Liver (tissue), 3 donors: ENCODE measurements around the gene YAF2.
"Not testable (repeated sequence)": the region's sequence is repeated elsewhere in the genome, so short reads cannot be mapped to it uniquely, and the experiment has no call there.

Source experiments
- CTCF ChIP-seq: fragments of 150-350 bp; IDR thresholded peaks from 2 replicates; pipeline ENCODE4 v1.5.1; 2017; ENCODE audit warnings: improper control_type of control experiment, low read depth, low read length; ENCODE audit not compliant: missing input control
- EGR1 ChIP-seq, 2 donors: IDR thresholded peaks; 2 replicates each; pipeline ENCODE4 v1.6.1; 2016 to 2018; ENCODE audit warnings: antibody characterized with exemption in 2 of 2, low read depth in 2 of 2
- RAD21 ChIP-seq, 2 donors: IDR thresholded peaks; 2 replicates each; pipeline ENCODE4 v1.6.1; 2016; ENCODE audit warnings: antibody characterized with exemption in 2 of 2, mild to moderate bottlenecking in 2 of 2
- RXRA ChIP-seq, 2 donors: IDR thresholded peaks; 2 replicates each; pipeline ENCODE4 v1.6.1; 2017 to 2018; ENCODE audit warnings: antibody characterized with exemption in 2 of 2, mild to moderate bottlenecking in 1 of 2
- SP1 ChIP-seq: IDR thresholded peaks from 2 replicates; pipeline ENCODE4 v1.6.1; 2018; ENCODE audit warnings: antibody characterized with exemption, mild to moderate bottlenecking
- YY1 ChIP-seq: IDR thresholded peaks from 2 replicates; pipeline ENCODE4 v1.6.1; 2016; ENCODE audit warnings: antibody characterized with exemption, mild to moderate bottlenecking
- TF ChIP-seq, protein P1 (sequence below): IDR thresholded peaks from 2 replicates; pipeline ENCODE4 v1.6.1; 2016; ENCODE audit warnings: antibody characterized with exemption, mild to moderate bottlenecking
- TF ChIP-seq, protein P2 (sequence below): IDR thresholded peaks from 2 replicates; pipeline ENCODE4 v1.6.1; 2016; ENCODE audit warnings: antibody characterized with exemption
- donor health status: healthy.
- donor health status: healthy.

DNA sequence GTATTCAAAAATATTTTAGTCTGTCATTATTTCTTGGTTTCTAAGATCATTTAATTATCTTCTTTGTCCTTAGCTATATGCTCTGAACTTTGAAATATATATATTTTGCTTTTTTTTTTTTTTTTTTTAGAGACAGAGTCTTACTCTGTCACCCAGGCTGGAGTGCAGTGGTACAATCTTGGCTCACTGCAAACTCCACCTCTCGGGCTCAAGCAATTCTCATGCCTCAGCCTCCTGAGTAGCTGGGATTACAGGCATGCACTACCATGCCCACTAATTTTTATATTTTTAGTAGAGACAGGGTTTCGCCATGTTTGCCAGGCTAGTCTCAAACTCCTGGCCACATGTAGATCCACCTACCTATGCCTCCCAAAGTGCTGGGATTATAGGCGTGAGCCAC is 49.8 kb downstream of the YAF2 start:
- not testable (repeated sequence) for TF ChIP-seq CTCF; RAD21 (IDR thresholded peaks at IDR 0.05); SP1; RXRA (IDR thresholded peaks at IDR 0.05); YY1; EGR1 (IDR thresholded peaks at IDR 0.05; ENCODE audit: low read depth in 2 of 2)
- TF ChIP-seq, protein P1, sequence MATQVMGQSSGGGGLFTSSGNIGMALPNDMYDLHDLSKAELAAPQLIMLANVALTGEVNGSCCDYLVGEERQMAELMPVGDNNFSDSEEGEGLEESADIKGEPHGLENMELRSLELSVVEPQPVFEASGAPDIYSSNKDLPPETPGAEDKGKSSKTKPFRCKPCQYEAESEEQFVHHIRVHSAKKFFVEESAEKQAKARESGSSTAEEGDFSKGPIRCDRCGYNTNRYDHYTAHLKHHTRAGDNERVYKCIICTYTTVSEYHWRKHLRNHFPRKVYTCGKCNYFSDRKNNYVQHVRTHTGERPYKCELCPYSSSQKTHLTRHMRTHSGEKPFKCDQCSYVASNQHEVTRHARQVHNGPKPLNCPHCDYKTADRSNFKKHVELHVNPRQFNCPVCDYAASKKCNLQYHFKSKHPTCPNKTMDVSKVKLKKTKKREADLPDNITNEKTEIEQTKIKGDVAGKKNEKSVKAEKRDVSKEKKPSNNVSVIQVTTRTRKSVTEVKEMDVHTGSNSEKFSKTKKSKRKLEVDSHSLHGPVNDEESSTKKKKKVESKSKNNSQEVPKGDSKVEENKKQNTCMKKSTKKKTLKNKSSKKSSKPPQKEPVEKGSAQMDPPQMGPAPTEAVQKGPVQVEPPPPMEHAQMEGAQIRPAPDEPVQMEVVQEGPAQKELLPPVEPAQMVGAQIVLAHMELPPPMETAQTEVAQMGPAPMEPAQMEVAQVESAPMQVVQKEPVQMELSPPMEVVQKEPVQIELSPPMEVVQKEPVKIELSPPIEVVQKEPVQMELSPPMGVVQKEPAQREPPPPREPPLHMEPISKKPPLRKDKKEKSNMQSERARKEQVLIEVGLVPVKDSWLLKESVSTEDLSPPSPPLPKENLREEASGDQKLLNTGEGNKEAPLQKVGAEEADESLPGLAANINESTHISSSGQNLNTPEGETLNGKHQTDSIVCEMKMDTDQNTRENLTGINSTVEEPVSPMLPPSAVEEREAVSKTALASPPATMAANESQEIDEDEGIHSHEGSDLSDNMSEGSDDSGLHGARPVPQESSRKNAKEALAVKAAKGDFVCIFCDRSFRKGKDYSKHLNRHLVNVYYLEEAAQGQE: not testable (repeated sequence)
- TF ChIP-seq, protein P2, sequence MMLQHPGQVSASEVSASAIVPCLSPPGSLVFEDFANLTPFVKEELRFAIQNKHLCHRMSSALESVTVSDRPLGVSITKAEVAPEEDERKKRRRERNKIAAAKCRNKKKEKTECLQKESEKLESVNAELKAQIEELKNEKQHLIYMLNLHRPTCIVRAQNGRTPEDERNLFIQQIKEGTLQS: not testable (repeated sequence)
